ENCODE measurements around the gene CHRNE. TPM values are rescaled to one million over a fixed set of nuclear protein-coding genes. Genes with fewer than 3 reads are reported as not detected.

Gene CHRNE
- total and polyA plus RNA-seq, 2 experiments from 2014 or later: 0.24 to 1.2 TPM

DNA sequence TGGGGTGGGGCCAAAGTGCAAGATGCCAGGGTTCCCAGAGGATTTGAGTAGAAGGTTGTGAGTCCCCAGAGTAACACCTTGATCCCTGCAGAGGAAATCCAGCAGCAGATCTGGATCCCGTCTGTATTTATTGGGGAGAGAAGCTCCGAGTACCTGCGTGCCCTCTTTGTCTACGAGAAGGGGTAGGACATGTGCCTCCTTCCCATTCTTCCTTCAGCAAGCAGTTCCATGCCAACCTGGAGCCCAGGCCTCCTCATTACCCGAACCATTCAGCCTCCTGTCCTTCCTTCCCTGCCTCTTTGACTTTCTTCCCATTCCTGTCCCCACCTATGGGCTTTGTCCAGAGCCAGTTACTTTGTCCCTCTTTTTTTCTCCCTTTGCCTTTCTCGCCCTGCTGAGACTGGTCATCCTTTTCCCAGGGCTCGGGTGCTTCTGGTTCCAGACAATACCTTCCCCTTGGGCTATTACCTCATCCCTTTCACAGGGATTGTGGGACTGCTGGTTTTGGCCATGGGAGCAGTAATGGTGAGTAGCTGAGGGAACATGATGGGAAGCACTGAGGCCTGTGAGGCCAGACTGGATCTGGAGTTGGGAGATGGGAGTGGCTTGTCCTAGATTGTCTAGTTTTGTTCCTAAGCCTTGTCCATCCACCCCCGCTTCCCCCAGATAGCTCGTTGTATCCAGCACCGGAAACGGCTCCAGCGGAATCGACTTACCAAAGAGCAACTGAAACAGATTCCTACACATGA is 40.0 kb upstream of the CHRNE start:
- peaks cover 41% of the 10 kb centered on the region for H3K4me1 ChIP-seq (ENCODE audit: insufficient read depth)
- H3K4me3 Mint-ChIP-seq: peak overlapping the region; percentile 19; the same call in 1 of the 3 replicates
- H3F3A ChIP-seq (replicated peaks; ENCODE audit: low read depth): peaks cover 66% of the 10 kb centered on the region
- peaks cover 49% of the 10 kb centered on the region for H3K4me1 Mint-ChIP-seq
- H3K27ac ChIP-seq (ENCODE audit: low read depth): peak overlapping the region; percentile 100
- no peak for TF ChIP-seq ZNF114 (CRISPR knock-in tag; IDR thresholded peaks at IDR 0.05)
- no peak for TF ChIP-seq EZH2phosphoT487 (IDR thresholded peaks at IDR 0.05; ENCODE audit: unreplicated experiment)
- no peak for TF ChIP-seq JUNB (IDR thresholded peaks at IDR 0.05; ENCODE audit: unreplicated experiment)
- no peak for TF ChIP-seq ZNF331 (CRISPR knock-in tag; IDR thresholded peaks at IDR 0.05; ENCODE audit: low read depth)
- no peak for TF ChIP-seq POLR2AphosphoS5 (IDR thresholded peaks at IDR 0.05; ENCODE audit: low read depth)
- no peak for TF ChIP-seq NANOG (IDR thresholded peaks at IDR 0.05; ENCODE audit: borderline replicate concordance)
- TF ChIP-seq, protein P1, sequence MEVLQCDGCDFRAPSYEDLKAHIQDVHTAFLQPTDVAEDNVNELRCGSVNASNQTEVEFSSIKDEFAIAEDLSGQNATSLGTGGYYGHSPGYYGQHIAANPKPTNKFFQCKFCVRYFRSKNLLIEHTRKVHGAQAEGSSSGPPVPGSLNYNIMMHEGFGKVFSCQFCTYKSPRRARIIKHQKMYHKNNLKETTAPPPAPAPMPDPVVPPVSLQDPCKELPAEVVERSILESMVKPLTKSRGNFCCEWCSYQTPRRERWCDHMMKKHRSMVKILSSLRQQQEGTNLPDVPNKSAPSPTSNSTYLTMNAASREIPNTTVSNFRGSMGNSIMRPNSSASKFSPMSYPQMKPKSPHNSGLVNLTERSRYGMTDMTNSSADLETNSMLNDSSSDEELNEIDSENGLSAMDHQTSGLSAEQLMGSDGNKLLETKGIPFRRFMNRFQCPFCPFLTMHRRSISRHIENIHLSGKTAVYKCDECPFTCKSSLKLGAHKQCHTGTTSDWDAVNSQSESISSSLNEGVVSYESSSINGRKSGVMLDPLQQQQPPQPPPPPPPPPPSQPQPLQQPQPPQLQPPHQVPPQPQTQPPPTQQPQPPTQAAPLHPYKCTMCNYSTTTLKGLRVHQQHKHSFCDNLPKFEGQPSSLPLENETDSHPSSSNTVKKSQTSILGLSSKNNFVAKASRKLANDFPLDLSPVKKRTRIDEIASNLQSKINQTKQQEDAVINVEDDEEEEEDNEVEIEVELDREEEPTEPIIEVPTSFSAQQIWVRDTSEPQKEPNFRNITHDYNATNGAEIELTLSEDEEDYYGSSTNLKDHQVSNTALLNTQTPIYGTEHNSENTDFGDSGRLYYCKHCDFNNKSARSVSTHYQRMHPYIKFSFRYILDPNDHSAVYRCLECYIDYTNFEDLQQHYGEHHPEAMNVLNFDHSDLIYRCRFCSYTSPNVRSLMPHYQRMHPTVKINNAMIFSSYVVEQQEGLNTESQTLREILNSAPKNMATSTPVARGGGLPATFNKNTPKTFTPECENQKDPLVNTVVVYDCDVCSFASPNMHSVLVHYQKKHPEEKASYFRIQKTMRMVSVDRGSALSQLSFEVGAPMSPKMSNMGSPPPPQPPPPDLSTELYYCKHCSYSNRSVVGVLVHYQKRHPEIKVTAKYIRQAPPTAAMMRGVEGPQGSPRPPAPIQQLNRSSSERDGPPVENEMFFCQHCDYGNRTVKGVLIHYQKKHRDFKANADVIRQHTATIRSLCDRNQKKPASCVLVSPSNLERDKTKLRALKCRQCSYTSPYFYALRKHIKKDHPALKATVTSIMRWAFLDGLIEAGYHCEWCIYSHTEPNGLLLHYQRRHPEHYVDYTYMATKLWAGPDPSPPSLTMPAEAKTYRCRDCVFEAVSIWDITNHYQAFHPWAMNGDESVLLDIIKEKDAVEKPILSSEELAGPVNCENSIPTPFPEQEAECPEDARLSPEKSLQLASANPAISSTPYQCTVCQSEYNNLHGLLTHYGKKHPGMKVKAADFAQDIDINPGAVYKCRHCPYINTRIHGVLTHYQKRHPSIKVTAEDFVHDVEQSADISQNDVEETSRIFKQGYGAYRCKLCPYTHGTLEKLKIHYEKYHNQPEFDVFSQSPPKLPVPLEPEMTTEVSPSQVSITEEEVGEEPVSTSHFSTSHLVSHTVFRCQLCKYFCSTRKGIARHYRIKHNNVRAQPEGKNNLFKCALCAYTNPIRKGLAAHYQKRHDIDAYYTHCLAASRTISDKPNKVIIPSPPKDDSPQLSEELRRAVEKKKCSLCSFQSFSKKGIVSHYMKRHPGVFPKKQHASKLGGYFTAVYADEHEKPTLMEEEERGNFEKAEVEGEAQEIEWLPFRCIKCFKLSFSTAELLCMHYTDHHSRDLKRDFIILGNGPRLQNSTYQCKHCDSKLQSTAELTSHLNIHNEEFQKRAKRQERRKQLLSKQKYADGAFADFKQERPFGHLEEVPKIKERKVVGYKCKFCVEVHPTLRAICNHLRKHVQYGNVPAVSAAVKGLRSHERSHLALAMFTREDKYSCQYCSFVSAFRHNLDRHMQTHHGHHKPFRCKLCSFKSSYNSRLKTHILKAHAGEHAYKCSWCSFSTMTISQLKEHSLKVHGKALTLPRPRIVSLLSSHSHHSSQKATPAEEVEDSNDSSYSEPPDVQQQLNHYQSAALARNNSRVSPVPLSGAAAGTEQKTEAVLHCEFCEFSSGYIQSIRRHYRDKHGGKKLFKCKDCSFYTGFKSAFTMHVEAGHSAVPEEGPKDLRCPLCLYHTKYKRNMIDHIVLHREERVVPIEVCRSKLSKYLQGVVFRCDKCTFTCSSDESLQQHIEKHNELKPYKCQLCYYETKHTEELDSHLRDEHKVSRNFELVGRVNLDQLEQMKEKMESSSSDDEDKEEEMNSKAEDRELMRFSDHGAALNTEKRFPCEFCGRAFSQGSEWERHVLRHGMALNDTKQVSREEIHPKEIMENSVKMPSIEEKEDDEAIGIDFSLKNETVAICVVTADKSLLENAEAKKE (CRISPR knock-in tag; IDR thresholded peaks at IDR 0.05): no peak
- no peak for TF ChIP-seq EZH2 (IDR thresholded peaks at IDR 0.05; ENCODE audit: low read depth, unreplicated experiment)
- no peaks in the 10 kb centered on the region for H3K27me3 ChIP-seq (ENCODE audit: insufficient read depth)
- H3K4me3 ChIP-seq: no peak overlapping the region
- H3K4me2 ChIP-seq: no peak overlapping the region
- H3K9me3 Mint-ChIP-seq: no peaks in the 10 kb centered on the region; the same call in 2 of the 3 replicates
- H3K9me2 ChIP-seq (ENCODE audit: insufficient read depth): no peaks in the 10 kb centered on the region
- peaks cover 32% of the 10 kb centered on the region for H3K27me3 Mint-ChIP-seq (ENCODE audit: insufficient read depth, low read depth, poor library complexity)
- peaks cover 65% of the 10 kb centered on the region for H3K79me2 ChIP-seq (replicated peaks; ENCODE audit: insufficient read depth)
- H3K27ac Mint-ChIP-seq: no peak overlapping the region
- H3K36me3 ChIP-seq (ENCODE audit: insufficient read depth): peaks cover 21% of the 10 kb centered on the region
- H2AFZ ChIP-seq: no peak overlapping the region
- no peak for ATAC-seq
- DNase-seq (ENCODE audit: low spot score): no peak
- peaks cover 86% of the 10 kb centered on the region for H3K36me3 Mint-ChIP-seq (ENCODE audit: low read depth)
- peaks cover 34% of the 10 kb centered on the region for H4K20me1 ChIP-seq (replicated peaks; ENCODE audit: insufficient read depth)
